Uterus (tissue), 2 donors: ENCODE measurements around the gene LRRC4C.

Experiments used
- CTCF ChIP-seq, 4 experiments: fragments of 200-600 bp in 2 of 4; fragments of 450-650 bp in 2 of 4; sonication (generic) in 2 of 4; IDR thresholded peaks; one replicate each; pipeline ENCODE4 v1.5.1; 2016 to 2019; ENCODE audit warnings: antibody characterized with exemption in 4 of 4, mild to moderate bottlenecking in 2 of 4, moderate library complexity in 1 of 4
- POLR2A ChIP-seq, 2 donors: fragments of 450-650 bp; IDR thresholded peaks; one replicate each; pipeline ENCODE4 v1.6.1; 2016; ENCODE audit warnings: antibody characterized with exemption in 2 of 2, mild to moderate bottlenecking in 1 of 2, moderate library complexity in 1 of 2

DNA sequence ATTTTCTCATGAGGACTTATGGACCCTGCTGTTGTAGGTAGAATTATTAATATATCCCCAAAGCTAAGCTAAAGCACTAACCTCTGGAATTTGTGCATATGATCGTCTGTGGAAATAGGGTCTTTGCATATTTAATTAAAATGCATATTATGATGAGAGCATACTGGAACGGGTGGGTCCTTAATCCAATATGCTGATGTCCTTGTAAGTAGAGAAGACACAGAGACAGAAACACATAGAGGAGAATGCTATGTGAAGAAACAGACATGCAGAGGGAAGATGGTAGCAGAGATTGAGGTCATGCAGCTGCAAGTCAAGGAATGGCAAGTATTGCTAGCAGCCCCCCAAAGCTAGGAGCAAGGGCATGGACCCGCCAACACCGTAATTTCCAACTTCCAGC lies 439.2 kb downstream of the LRRC4C start:
- TF ChIP-seq CTCF (IDR thresholded peaks at IDR 0.05) (no peak), POLR2A (IDR thresholded peaks at IDR 0.05) (no peak)
